Measurements from ENCODE around the gene TM9SF1.
A peak's percentile ranks its signal among the peaks of the same experiment; 100 is the strongest.
"Not testable (repeated sequence)": the region's sequence is repeated elsewhere in the genome, so short reads cannot be mapped to it uniquely, and the experiment has no call there.

The TM9SF1 gene

DNA sequence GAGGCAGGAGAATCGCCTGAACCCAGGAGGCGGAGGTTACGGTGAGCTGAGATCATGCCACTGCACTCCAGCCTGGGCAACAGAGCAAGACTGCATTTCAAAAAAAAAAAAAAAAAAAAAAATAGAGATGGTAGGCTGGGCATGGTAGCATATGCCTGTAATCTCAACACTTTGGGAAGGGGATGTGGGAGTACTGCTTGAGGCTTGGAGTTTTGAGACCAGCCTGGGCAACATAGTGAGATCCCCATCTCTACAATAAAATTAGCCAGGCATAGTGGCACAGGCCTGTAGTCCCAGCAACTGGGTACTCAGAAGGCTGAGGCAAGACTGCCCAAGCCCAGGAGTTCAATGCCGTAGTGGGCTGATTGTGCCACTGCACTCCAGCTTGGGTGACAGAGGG lies 27.7 kb upstream of the TM9SF1 start:
- DNase-seq, result not testable (repeated sequence)

DNA sequence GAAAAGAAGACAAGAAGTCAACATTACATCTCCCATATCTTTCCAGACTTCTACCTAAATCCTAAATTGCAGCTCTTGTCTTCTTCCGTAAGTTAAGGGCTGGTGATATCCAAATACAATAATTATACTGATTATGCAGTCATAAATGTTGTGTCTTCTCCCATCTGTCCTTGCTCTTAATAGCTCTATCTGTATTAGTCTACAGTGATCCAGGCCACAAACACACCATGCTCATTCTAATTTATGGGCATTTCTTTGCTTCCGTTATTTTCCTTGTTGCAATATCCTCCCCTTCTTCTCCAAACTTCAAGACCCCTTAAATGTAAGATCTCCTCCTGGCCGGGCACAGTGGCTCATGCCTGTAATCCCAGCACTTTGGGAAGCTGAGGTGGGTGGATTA lies 24.3 kb upstream of the TM9SF1 start:
- no peak for DNase-seq

DNA sequence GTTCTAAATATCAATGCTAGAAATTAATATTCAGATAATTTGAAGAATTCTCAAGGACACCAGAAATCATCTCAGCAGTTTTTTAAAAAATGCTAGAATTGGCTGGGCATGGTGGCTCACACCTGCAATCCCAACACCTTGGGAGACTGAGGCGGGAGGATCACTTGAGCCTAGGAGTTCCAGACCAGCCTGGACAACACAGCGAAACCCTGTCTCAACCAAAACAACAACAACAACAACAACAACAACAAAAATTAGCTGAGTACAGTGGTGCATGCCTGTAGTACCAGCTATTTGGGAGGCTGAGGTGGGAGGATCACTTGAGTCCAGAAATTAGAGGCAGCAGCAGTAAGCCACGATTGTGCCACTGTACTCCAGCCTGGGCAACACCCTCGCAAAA lies 23.8 kb upstream of the TM9SF1 start:
- no peak for DNase-seq

DNA sequence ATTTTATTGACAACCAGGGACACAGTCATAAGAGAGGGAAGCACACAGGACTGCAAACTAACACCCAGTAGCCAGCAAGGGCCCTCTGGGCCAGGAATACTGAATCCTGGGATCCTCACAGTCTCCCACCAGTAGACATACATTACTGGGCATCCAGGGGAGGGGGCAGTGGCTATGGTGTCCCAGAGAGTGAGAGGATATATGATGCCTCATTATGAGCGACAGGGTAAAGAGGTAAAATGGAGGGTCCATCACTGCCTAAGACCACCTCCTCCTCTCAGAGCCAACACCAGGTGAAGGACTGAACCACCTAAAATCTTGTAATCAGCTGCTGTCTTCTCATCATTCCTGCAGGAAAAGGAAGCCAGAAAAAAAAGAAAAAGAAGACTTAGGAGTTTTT lies 21.6 kb upstream of the TM9SF1 start:
- DNase-seq, result not testable (repeated sequence)

DNA sequence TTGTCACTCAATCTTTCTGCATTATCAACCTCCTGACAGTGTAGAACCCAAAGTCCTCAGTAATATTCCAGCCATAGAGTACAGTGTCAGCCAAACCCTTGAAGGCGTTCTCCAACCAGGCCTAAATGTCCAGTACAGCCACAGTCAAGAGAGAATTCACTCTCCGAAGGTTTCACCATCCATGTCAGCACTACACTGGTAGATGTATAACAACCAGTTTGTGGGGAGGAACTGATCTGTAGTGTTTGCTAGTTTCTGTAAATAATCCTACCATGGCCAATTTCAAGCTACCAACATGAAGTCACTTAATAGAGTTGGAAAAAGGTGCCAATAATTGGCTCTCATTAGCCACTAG lies 21.1 kb upstream of the TM9SF1 start:
- DNase-seq, result no peak

DNA sequence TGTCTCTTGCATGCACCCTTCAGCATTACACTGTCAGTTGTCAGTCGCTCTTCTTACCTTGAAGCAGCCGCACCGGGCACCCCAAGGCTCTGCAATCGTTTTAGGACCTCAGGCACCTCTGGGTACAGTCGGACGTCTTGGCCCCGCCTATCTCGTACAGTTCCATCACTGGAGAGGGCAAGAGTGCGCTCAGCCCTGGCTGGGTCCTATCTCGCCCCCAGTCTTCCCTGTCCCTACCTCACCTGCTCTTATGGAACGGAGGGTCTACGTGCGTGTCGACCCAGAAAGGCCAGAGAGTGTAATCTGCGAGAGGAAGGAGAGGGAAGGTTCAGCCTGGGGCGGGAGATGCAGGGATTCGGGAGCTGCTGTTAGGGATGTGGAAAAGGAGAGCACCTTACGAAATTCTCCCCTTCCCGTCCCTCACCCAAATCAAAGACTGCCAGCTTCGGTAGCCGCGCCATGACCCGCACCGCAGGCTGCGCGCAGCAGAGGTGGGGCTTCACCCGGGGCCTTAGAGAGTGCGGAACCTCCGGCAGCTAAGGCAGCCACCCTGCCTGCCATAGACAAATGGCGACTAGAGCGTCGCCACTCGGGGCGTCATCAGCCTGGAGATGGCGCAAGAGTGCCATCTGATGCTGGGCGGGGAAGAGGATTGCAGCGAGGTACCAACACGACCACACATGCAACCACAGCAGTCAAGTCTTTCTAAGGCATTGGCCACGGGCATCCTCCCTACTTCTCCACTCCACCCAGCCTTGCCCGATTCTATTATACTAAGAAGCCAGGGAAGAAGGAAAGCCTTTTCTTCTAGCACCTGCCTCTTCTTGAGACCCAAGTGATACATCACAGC lies 20.5 kb upstream of the TM9SF1 start, which contains the start of gene MDP1:
TSS of gene MDP1 (minus strand) at position 572 of the 850 bp plus-strand sequence. CDS start at position 461, 111 bp downstream.
- peak; percentile 66 for DNase-seq

DNA sequence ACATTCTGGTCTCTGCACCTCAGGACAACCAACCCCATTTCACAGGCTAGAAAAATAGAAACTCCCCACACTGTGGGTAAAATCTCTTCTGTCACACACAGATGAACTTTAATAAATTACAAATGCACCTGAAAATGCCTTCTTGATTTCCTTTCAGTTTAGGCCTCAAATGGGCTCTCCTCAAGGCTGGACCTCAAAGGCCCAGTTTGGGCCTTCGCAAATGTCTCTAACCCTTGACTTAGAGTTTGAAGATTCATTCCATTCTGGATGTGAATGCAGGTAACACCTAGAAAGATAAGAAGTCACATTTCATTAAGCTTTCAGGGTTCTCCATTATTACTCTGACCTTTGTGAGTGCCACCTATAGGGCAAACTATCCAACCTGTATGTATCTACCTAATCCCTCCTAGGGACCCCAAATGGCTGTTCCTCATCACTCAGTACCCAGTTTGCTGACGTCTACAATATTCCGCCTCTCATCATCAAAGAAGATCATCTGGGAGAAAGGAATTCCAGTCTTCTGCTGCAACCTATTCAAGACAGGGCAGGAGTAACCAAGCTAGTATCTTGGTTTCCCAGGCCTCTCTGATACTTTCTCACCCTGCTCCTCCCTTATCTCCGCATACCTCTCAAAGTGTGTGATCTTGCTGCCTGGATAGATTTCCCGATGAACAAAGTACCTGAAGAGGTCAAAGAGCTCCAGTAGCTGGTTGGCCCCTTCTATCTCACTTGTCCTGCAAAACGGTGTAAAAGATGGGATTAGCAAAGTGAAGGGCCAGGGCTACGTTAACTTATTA lies 18.8 kb upstream of the TM9SF1 start:
- DNase-seq, result no peak

DNA sequence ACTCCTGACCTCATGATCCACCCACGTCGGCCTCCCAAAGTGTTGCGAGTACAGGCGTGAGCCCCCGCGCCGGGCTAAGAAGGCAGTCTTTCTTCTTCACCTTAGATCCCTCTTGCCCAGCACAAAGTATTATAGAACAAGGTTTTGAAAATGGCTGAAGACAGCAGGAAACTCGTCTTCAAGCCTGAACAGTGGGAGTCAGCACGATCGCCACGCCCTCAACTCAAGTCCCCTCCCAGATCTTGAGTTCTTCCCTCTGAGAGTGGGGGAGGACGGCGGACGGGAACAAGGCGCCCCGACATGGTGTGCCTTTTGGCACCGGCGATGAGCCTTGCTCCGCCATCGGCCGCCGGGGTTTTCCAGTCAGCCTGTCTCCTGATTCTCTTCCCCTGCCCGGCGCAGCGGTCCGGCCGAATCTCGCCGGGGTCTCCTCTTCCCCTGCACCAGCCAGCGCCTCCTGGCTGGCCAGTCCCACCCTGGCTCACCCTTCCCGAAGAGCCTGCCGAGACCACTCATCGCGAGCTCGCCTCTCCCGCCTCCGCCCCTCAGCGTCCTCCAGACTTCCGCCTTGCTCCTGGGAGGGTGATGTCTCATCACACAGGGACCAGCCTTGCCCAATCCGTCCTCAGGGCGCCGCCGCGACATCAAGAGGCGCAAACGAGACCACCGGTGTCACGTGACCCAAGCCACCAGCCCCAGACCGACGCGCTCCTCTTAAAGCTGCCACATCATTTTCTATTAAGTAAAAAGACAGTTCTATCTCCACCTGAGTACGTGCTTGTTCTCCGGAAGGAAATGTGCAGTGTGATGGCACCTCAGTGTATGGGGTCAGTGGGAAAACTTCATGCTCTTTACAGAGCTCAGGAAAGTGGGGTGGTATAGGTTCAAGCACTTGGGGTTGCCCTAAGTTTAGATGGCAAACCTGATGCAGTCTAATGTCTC lies 18.0 kb upstream of the TM9SF1 start, which contains the start of gene CHMP4A:
TSS of gene CHMP4A (minus strand) at position 565 of the 942 bp plus-strand sequence. CDS start at position 516, 49 bp downstream.
- peak; percentile 99 for DNase-seq

DNA sequence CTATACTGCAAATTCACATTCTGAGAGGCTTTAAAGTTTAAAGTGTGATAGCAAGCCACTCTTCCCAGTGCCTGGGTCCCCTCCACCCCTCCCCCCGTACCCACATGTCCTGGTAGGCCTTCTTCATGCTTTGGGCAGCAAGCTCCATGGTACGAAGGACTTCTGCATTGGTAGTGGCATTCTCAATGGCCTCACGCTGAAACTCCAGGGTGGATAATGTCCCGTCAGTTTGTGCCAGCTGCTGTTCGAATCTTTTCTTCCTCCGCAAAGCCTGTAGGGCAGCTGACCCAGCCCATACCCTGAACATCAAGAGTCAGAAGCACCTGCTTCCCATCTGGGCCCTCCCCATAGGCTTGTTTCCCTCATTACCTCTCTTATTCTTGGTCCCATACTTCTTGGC lies 16.1 kb upstream of the TM9SF1 start:
- DNase-seq, result no peak

DNA sequence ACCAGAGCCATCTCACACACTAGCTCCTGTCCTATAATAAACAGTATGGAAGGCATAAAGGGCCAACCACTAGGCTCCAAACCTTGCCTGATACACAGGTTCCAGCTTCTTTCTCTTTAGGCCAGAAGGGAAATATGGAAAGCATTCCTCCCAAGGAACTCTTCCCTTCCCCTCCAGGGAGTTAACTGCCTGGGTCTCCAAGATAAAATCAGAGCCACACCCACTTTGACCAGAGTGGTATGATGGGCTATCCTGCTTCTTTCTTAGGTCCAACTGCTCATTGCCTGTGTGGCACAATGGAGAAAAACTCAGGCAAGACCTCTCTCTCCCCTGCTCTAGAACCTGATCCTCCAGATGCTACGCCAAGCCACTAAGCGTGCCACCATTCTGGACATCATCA lies 12.4 kb upstream of the TM9SF1 start:
- no peak for DNase-seq

DNA sequence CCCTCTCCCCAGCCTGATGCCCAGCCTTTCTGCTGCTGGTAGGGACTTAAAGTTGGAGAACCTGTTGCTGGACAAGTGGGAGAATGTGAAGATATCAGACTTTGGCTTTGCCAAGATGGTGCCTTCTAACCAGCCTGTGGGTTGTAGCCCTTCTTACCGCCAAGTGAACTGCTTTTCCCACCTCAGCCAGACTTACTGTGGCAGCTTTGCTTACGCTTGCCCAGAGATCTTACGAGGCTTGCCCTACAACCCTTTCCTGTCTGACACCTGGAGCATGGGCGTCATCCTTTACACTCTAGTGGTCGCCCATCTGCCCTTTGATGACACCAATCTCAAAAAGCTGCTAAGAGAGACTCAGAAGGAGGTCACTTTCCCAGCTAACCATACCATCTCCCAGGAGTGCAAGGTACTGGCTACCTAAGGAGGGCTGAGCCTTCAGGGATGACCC lies 11.9 kb upstream of the TM9SF1 start:
- DNase-seq, result no peak

DNA sequence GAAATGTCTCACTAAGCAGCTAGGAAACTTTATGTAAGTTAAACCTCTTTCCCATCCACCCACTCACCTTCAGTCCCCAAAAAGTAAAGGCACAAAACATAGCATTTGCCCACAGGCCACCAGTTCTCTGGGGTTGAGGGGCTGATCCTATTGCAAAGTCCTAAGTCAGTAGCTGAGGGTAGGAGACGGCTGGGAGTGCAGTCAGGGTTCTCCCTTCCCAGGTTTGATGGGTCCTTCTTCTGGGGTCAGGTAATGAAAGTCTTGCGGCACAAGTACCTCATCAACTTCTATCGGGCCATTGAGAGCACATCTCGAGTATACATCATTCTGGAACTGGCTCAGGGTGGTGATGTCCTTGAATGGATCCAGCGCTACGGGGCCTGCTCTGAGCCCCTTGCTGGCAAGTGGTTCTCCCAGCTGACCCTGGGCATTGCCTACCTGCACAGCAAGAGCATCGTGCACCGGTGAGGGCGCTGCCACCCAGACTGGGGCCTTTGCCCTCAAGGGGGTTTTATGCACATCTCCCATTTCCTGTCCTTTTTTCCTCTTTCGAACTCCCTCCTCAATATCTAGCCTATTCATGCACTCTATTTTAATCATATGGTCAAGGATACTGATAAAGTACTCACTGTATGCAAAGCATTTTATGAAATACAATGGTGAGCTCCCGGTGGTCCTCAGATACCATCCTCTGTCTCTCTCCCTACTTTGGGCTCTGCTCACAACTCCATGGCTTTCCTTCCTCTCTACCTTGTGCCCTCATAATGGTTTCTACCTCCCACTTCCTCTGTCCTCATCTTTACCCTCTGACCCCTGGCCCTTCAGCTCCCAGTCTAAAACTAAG lies 11.2 kb upstream of the TM9SF1 start:
- DNase-seq, result no peak

DNA sequence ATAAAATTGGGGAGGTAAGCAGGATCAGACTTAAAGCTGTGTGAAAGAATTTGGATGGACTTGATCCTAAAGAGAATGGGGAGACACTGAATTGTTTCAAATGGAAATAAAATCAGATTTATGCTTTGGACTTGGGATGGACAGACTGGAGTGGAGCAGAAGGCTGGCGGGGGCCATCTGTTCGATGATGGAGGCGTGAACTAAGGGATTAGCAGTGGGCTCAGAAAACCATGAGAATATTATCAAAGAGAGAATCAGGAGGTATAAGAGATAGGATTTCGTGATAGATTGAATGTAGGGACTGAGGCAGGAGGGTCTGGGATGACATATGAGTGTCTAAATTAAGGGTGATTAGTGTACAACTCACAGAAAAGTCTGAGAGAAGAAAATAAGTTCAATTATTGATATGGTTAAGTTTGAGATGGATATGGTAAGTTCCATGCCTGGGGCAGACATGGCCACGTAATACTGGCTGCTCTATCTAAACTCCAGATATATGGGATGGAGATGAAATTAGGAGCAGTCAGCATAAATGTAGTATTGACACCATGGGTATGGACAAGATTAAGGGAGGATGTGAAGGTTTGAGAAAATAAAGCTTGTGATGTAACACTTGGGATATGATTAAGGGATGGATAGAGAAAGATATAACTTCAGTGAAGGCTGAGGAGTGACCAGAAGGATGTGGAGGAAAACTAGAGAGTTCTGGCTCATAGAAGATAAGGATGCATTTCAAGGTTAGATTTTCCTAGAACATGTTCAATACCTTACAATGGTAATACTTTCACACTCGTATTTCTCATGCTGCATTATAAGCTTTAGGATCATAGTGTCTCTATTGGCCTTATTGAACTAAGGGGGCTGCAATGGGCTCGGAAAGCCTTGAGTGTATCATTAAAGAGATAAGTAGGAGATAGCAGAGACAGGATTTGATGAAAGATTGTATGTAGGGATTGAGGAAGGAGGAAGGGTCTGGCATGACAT lies 9.2 kb upstream of the TM9SF1 start:
- no peak for DNase-seq

DNA sequence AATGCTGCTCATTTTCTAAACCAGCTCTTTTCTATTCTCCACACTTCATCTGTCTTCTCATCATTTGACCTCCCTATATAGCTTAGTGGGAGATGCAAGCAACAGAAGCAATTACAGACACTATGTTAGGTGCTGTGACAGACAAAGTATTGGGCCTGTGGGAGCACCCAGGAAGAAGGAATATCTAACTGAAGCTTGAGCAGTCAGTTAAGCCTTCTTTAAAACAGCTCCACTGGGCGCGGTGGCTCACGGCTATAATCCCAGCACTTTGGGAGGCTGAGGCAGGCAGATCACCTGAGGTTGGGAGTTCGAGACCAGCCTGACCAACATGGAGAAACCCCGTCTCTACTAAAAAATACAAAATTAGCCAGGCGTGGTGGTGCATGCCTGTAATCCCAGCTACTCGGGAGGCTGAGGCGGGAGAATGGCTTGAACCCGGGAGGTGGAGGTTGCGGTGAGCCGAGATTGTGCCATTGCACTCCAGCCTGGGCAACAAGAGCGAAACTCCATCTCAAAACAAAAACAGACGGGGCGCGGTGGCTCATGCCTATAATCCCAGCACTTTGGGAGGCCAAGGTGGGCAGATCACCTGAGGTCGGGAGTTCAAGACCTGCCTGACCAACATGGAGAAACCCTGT lies 8.1 kb upstream of the TM9SF1 start:
- not testable (repeated sequence) for DNase-seq

DNA sequence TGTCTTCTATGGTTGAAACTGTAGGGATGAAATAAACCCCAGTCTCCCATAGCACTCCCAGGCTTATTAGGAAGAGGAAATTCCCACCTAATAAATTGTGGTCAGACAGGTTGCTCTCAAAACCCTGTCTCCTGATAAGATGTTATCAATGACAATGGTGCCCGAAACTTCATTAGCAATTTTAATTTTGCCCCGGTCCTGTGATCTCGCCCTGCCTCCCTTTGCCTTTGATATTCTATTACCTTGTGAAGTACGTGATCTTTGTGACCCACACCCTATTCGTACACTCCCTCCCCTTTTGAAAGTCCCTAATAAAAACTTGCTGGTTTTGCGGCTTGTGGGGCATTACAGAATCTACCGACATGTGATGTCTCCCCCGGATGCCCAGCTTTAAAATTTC lies 7.3 kb upstream of the TM9SF1 start:
- DNase-seq, result not testable (repeated sequence)

DNA sequence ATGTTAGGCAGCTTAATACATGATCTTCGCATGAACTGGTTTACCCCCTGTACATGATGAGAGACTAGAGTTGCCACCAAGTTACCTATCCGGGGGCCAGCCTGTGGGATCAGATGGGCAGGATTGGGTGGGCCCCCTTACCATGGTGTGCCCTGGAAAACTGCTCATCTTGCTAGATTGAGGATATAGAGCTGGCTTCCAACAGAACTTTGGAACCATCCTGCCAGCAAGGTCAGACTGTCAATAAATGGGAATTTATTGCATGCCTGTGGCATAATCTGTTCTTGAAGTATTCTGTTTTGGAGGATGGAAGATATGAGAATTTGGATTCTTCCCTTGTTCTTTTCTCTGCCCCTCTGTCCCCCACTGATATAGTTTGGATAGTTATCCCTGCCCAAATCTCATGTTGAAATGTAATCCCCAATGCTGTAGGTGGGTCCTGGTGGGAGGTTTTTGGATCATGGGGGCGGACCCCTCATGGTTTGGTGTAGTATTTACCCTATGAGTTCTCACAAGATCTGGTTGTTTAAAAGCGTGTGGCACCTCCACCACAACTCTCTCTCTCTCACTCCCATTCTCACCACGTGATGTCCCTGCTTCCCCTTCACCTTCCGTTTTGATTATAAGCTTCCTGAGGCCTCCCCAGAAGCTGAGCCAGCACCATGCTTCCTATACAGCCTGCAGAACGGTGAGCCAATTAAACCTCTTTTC lies 3.7 kb upstream of the TM9SF1 start:
- no peak for DNase-seq

DNA sequence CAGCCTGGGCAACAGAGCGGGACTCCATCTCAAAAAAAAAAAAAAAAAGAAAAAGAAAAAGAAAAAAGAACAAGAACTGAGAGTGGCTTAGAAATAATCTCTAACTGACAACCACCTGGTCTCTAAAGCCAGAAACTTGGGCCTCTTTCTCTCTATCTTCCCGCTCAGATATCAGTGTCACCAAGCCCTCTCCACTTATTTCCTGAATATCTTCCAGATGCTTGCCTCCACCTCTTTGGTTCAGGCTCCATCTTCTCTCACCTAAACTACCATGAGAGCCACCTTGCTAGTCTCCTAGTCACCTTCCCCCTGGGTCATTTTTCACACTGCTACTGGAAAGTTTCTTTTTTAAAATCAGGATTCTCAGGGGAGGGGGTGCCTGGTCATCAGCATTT lies 1.8 kb upstream of the TM9SF1 start:
- no peak for DNase-seq

DNA sequence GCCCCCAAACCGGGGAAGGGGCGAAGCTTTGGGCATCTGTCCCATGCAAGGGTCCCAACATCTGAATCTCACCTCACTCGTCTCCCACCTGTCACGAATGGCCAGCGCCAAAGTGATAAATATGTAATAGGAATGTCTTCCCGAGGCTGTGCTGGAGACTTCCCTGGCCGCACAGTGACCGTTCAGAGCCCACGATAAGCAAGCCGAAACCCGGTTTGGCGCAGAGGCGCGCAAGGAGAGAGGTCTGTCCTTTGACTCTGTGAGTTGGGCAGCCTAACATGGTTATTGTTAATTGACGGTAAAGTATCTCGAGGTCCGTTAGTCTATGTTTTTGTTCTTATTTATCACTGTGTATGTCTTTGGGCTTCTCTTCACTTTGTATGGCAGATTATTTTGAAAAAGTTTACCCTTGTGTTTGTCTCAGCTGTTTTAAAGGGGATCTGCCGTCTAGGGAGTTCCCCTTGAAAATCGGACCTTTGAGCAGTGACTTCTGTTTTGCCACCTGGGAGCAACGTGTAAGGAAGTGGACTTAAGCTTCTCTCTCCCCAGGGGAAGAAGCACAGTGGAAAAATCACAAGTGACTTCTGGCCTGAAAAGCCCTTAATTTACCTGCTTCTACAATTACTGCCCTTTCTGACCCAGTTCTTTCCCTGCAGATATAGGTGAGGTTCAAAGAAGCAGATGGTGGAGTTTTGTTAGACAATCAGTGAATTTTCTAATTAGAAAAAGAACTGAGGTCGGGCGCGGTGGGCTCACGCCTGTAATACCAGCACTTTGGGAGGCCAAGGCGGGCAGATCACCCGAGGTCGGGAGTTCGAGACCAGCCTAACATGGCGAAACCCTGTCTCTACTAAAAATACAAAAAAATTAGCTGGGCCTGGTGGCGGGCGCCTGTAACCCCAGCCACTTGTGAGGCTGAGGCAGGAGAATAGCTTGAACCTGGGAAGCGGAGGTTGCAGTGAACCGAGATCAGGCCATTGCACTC lies 1.1 kb upstream of the TM9SF1 start:
- DNase-seq, result no peak

Measured in amniotic stem cell (primary cell).